HG03108 (cell line): ENCODE measurements around the gene DMAC2.
"Not testable (repeated sequence)": the region's sequence is repeated elsewhere in the genome, so short reads cannot be mapped to it uniquely, and the experiment has no call there.

ENCODE experiments used
- ATAC-seq: cut with Tn5 transposase; IDR thresholded peaks from one replicate; pipeline ENCODE4 v1.9.1; 2021; ENCODE audit warnings: moderate library complexity; ENCODE audit not compliant: unreplicated experiment

DMAC2 gene

GRCh38 chr19:41443813-41444455 lies 4.2 kb upstream of the DMAC2 start:
- ATAC-seq = no peak

- ATAC-seq = no peak
Observed at GRCh38 chr19:41442473-41443355, 3.0 kb upstream of the DMAC2 start, which contains the start of gene ERICH4. TSS of gene ERICH4 (plus strand) at chr19:41443156. CDS start at chr19:41443170, 14 bp downstream.

DNA sequence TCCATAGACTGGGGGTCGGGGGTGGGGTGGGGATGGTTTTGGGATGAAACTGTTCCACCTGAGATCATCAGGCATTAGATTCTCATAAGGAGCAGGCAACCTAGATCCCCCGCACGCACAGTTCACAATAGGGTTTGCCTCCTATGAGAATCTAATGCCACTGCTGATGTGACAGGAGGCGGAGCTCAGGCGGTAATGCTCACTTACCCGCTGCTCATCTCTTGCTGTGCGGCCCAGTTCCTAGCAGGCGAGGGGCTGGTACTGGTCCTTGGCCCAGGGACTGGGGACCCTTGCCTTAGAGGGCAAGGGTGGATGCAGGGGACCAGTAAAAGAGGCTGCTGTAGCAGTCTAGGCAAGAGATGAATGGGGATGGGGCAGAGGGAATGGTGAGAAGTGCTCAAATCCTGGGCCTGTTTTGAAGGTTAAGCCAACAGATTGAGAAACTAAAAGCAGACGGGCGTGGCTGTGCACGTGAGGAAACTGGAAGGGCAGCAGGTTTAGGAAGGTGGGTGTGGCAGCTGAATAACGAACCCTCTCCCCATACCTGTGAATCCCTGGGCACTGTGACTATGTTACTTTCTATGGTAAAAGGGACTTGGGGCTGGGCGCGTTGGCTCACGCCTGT lies 1.7 kb upstream of the DMAC2 start:
- no peak for ATAC-seq

DNA sequence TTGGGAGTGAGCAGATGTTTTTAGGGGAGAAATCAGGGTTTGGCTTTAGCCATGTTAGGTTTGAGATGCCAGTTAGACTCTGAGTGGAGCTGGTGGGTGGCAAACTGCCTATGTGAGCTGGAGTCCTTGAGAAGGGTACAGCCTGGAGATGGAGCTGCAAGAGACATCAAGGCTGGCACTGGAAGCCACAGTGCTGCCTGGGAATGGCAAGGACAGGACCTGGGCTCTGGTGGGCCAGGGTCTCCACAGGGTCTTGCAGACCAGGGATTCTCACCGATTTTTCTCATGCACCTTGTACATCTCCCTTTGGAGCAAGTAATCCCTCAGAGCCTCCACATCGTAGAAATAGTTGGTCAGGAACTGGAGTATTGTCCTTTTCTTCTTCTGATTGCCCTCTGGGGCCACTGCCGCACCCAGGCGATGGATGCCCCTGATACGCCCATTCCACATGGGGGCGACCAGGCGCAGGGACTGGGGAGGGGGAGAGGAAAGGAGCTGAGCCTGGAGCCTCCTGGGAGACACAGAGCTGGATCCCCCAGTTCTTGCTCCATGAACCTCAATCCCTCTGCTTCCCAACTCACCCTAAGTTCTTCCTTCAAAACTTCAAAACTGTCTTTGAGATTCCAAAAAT lies 1.7 kb downstream of the DMAC2 start:
- ATAC-seq = no peak

GRCh38 chr19:41436674-41436951 lies 3.1 kb downstream of the DMAC2 start:
- ATAC-seq = no peak

DNA sequence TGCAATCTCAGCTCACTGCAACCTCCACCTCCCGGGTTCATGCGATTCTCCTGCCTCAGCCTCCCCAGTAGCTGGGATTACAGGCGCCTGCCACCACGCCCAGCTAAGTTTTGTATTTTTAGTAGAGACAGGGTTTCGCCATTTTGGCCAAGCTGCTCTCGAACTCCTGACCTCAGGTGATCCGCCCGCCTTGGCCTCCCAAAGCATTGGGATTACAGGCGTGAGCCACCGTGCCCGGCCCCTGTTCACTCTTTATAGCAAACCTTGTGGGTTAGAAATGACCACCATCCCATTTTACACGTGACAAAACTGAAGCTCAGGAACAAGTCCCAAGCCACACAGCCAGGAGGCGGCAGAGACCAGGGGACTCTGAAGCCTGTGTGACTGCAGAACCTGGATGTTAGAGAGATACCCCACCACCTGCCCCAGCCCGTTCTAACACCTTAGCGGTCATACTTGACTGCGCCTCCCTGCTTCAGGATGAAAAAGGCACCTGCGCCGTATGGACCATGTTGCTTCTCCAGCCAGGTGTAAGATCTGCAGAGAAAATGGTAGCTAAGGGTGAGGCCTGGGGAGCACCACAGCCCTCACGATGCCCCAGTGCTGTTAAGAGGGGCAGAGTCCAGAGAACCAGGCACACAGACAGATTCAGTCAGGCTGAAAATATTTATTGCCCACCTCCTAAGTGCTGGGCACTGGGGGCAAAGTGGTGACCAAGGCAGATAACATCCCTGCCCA lies 3.6 kb downstream of the DMAC2 start:
- no peak for ATAC-seq

- not testable (repeated sequence) for ATAC-seq
Observed at GRCh38 chr19:41435376-41435775, 4.3 kb downstream of the DMAC2 start.

DNA sequence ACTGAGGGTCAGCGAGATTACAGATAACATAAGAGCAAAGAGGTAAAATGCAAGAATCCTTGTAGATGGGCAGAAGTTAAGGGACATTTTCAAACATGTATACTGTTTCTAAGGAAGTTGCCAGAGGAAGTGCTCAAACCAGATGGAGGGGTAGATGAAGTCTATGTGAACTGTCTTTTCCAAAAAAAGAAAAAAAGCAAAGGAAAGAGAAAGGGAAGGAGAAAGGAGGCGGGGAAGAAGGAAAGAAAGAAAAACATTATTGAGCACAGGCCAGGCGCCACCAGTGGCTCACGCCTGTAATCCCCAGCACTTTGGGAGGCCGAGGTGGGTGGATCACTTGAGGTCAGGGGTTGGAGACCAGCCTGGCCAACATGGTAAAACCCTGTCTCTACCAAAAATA lies 5.3 kb downstream of the DMAC2 start:
- no peak for ATAC-seq

DNA sequence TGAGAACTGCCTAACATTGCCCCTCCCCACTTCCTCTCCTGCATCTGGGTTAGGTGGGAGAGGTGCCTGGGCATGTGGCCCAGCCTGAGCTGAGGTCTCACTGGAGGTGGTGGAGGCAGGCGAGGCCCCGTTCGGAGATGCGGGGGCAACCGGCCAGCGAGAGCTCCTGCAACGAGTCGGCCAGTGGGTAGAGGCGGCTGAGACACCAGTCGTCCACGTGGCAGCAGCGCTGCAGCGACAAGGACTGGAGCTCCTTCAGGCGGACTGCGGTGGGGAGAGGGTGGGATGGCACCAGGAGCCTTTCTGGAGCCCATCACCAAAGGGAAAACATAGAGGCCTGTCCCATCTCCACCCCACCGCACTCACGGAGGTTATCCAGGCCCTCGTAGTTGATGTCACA lies 6.5 kb downstream of the DMAC2 start:
- no peak for ATAC-seq

- no peak for ATAC-seq
Observed at GRCh38 chr19:41431426-41432386, 8.0 kb downstream of the DMAC2 start.

- ATAC-seq = no peak
Observed at GRCh38 chr19:41430922-41431321, 8.8 kb downstream of the DMAC2 start.

DNA sequence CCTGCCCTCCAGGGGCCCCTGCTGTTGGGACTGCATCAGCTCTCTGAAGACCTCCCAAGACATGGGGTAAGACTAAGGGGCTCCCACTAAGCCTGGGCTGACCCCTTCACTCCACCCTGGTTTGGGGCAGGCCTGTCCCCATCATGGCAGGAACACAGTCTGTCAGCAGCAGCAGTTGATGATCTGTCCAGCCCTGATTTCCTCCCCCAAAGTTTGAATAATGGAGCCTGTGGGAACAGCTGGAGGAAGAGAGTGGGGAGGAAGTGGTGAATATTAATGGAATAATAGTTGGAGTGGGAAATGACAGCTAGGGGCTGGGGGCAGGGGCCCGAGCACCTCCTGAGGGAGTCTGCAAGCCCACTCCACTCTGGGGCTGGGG lies 11.2 kb downstream of the DMAC2 start:
- no peak for ATAC-seq

DNA sequence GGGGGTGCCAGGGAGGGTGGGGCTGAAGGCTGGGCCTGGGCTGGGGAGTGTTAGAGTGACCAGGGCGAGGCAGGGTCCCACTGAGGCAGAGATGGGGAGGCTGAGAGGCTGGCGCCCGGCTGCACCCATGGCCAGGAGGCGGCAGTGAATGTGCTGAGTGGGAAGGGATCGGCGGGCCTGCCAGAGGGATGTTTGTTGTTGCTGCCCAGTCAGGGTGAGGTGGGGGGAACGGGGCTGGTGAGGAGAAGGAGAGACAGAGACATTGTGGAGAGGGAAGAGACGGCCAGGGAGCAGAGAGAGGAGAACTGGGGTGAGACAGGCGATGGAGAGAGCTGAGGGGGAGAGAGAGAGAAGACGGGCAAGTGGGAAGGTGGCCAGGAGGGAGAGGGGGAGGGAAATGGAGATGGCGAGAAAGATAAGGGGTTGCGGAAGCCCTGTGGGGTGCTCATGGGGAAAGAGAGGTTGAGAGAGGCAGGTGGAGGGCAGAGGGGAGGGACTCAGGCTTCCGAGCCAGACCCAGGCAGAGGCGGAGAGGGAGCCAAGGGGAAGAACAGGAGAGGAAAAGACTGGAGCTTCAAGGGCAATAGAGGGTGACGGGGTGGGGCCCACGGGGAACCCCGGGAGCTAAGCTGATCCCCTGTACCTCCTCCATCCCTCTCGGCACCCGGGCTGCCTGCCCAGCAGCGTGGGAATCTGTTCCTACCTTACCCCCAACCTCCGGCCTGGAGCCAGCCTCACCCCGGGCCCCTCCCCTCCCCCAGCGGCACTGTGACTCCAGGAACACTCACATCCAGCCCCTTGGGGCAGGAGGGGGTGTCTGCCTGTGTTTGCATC lies 11.8 kb downstream of the DMAC2 start:
- no peak for ATAC-seq

GRCh38 chr19:41426952-41427646 lies 12.6 kb downstream of the DMAC2 start, which contains the start of gene B3GNT8:
TSS of gene B3GNT8 (minus strand) at chr19:41427374. CDS start at chr19:41426778, 596 bp downstream.
- no peak for ATAC-seq

DNA sequence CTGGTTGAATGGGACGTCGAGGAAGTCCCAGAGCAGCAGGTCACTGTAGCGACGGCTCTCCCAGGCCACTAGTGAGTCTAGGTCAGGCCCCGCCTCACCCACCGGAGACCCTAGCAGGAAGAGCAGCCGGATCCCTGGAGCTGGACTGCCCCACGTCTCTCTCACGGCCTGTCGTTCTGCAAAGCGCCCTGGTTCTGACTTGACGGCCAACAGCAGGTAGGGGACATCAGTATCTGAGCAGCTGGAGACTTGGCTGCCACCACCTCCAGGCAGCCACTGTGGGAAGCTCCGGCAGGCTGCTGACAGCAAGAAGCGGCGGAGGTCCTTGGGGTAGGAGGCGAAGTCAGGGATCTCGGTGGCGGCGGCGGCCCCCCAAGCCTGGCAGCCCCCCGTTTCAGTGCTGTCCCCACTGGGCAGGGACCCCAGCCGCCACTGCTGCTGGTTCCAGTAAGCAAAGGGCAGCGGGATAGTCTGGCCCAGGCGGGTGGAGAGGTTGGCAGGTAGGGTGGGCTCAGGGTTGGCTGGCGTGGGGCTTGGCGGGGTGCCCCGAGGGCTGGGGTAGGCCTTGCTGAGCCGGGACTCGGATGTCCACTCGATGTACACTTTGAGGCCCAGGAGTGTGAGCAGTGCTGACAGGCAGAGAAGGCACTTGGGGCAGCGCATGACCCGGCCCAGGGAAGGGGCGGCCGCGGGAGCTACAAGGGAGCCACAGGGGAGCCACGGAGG lies 13.4 kb downstream of the DMAC2 start:
- ATAC-seq = no peak

- ATAC-seq = no peak
Observed at GRCh38 chr19:41425174-41426115, 14.3 kb downstream of the DMAC2 start.
